ENCODE data around the gene NTF4.
A peak's percentile ranks its signal among the peaks of the same experiment; 100 is the strongest.

NTF4 gene

DNA sequence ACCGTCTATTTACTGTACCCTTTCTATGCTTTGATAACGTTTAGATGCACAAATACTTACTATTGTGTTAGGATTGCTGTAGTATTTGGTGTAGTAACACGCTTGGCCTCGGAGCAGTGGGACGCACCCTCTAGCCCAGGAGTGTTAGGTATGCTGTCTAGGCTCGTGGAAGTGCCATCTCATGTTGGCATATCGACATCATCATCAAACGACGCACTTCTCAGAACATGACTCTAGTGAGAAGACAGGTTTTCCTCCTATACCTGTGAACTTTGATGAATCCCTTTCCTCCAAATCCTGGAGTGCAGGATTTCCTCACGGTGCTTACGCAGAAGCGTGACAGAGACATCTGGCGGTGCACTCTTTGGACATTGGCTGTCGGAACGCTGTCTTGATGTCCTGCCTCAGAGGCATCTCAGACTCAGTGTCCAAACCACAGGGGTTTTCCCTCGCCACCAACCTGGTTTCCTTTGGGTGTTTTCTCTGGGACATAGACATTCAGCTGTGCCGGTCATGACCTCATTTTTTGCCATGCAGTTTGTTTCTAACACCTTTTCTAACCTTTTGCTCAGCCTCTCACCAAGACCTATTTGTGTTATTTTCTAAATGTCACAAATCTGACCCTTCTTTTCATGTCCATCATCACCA lies 26.9 kb upstream of the NTF4 start:
- no peak for DNase-seq (ENCODE audit: low read depth, low spot score)

DNA sequence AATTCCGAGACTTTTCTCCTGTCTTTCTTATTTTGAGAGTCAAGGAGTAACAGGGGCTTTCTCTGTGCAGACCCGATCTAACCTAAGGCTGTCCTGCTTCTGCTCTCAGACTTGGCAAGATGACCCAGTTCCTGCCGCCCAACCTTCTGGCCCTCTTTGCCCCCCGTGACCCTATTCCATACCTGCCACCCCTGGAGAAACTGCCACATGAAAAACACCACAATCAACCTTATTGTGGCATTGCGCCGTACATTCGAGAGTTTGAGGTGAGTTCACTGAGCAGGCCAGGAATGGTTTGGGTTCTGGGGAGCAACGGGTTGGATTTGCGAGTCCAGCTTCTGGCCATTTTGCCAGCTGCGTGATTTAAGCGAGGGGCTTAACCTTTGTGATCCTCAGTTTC lies 21.7 kb upstream of the NTF4 start:
- DNase-seq (ENCODE audit: low read depth, low spot score): no peak

DNA sequence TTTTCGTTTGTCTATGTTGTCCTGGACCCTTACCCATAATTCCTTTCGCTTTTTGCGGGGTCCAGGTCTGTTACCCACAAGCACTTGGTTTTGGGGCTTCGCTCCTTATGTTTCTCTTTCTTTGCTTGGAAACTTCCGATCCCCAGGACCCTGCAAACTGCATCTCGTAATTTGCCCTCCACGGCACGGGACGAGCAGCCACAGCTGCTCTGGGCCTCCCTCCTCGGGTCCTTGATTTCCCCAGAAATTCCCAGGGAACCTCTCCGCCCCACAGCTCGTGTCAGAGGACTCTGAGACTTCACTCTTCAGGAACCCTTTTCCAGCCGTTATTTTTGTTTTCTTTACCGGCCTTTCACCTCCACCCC lies 21.2 kb upstream of the NTF4 start:
- DNase-seq (ENCODE audit: low read depth, low spot score): no peak

DNA sequence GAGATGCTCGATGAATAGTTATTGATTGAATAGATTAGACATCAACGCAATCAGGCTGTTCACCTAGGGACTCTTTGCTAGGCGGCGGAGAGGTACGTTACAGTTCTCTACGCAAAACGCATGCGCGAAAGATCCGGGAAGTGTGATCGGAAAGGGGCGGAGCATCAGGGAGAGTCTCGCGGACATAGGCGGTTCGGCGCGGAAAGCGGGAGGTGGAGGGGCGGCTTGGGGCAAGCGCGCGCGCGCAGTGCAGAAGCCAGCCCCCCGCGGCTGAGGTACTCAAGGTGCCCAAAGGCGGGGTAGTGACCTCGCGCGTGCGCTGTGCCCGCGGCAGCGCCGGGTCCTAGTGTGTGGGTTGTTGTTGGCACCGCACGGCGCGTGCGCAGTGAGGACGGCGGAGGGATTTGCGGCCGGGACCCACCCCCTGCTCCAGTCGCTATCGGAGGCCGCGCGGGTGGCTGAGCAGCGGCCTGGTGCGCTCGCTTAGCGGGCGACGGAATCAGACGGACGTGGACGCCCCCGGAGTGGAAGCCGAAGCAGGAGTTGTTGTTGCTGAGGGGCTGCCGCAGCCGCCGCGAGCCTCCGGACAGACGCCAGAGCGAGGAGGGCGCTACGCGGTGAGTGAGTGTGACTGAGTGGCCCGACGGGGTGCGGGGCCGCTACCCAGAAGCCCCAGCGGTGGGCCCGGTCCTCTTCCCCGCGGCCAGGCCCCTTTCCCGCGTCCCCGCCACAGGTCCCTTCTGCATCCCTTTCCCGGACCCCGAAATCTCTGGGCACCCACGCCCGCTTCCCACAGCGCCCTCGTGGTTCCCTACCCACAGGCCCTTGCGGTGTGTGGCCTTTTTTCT lies 20.6 kb upstream of the NTF4 start, which contains the start of gene SNRNP70:
TSS of gene SNRNP70 (plus strand) at position 432 of the 848 bp plus-strand sequence. CDS start 964 bp downstream, outside the sequence.
- peak; percentile 100 for DNase-seq (ENCODE audit: low read depth, low spot score)

DNA sequence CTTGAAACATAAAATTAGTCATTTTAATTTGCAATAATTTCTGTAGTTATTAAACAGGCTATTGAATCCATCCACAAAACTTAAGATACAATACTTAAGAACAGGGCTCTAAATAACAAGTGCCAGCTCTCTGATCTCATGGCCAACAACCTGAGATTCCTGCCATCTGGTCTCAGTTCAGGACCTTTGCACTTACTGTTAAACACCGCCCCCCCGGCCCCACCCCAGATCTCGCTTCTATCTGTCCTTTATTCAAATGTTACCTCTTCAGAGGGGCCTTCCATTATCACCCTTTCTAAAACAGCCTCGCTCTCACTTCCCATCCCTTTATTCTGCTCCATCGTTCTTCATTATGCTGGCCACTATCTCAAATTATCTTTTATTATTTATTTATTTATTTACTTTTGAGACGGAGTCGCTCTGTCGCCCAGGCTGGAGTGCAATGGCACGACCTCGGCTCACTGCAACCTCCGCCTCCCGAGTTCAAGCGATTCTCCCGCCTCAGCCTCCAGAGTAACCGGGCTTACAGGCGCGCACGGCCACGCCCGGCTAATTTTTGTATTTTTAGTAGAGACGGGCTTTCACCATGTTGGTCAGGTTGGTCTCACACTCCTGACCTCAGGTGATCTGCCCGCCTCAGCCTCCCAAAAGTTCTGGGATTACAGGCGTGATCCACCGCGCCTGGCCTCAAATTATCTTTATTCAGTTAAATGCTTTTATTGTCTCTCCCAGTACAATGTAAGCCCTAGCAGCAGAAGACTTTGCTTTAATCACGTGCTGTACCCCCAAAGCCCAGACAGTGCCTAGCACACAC lies 19.8 kb upstream of the NTF4 start:
- no peak for DNase-seq (ENCODE audit: low read depth, low spot score)

DNA sequence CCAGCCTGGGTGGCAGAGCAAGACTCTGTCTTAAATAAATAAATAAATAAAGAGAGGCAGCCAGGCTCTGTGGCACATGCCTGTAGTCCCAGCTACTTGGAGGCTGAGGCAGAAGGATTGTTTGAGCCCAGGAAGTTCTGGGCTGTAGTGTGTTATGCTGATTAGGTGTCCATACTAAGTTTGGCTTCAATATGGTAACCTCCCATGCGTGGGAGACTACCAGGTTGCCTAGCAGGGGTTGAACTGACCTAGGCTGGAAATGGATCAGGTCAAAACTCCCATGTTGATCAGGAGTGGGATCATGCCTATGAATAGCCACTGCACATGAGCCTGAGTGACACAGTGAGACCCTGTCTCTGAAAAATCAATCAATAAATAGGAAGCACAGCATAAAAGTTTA lies 16.7 kb upstream of the NTF4 start:
- DNase-seq (ENCODE audit: low read depth, low spot score): no peak

DNA sequence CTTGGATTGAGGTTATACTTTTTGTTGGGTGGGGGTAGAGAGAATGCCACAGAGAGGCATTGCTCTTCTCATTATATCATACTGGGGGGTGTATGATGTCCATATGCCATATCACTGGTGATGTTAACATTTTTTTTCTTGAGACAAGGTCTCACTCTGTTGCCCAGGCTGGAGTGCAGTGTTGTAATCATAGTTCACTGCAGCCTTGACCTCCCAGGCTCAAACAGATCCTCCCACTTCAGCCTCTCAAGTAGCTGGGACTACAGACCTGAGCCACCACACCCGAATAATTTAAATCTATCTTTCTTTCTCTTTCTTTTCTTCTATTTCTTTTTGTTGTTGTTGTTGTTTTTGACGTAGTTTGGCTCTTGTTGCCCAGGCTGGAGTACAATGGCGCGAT lies 15.8 kb upstream of the NTF4 start:
- no peak for DNase-seq (ENCODE audit: low read depth, low spot score)

DNA sequence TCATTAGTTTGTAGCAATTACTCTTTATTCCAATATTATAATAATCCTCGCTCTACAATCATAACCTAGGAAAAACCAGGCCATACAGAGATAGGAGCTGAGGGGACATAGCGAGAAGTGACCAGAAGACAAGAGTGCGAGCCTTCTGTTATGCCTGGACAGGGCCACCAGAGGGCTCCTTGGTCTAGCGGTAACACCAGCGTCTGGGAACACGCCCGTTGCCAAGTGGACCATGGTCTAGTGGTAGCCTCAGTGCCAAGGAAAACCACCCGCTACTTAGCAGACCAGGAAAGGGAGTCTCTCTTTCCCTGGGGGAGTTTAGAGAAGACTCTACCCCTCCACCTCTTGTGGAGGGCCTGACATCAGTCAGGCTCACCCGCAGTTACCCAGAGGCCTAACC lies 10.3 kb upstream of the NTF4 start:
- peak; percentile 82 for DNase-seq (ENCODE audit: low read depth, low spot score)

DNA sequence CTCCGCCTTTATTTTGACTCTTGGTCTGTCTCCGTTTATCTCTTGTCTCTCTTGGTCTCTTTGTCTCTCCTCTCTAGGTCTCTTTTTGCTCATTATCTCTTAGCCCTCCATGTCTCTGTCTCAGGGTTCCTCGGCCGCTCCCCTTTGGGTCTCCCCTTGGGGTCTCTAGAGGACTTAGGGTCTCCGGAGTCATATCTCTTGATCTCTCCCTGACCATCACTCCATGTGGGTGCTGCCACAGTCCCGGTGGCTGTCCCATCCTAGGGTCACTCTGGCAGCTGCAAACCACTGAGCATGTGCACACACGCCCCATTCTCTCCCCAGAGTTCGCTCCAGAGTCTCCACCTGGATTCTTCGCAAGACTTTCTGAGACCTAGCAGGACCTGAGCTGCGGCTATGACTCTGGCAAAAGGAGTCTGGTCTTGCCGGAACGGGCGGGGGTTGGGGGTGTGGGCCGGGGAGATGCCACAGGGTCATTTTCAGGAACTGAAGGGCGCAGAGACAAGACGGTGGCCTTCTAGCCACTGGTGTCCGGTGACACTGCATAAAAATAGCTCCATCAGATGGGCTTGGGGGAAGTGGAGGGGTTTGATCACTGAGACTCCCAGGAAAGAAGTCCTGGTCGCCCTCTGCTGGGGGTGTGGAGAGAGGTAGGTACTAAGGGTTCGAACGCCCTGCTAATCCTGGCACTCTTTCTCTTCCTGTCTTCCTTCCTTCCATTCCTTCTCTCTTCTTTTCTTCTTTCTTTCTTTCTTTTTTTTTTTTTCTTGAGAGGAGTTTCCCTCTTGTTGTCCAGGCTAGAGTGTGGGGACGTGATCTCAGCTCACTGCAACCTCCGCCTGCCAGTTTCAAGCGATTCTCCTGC lies 9.1 kb upstream of the NTF4 start:
- peak; percentile 28 for DNase-seq (ENCODE audit: low read depth, low spot score)

DNA sequence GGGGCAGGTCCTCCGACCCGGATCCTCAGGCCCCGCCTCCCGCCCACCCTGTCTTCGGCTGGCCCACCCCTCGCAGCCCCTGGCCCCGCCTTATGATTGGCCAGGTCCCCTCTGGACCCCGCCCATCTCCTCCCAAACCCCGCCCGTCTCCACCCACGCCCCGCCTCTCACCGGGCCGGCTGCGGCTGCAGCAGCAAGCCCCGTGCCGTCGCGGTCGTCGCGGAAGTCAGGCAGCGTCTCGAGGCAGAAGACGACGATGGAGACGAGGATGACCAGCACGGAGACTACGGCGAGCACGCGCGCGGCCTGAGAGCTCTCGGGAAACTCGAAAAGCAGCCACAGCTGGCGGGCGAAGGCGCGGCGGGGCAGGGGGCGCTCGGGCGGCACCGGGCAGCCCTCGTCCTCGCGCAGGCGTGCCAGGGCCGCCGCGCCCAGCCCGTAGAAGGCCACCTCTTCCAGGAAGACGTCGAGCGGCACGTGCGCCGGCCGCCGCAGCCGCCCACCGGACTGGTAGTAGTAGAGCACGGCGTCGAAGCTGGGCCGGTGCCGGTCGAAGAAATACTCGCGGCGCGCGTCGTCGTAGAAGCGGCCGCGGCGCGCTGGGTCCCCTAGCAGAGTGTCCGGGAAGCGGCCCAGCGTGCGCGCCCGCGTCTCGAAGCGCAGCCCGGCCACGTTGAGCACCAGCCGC lies 7.4 kb upstream of the NTF4 start:
- DNase-seq (ENCODE audit: low read depth, low spot score): peak; percentile 60

DNA sequence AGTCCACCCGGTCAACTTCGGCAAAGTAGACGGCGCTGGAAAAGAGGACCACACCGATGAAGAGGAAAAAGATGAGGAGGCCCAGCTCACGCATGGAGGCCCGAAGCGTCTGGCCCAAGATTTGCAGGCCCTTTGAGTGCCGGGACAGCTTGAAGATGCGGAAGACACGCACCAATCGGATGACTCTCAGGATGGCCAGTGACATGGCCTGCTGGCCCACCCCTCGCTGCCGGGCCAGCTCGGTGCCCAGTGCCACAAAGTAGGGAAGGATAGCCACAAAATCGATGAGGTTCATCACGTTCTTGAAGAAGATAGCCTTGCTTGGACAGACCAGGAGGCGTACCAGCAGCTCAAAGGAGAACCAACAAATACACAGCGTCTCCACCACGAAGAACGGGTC lies 5.8 kb upstream of the NTF4 start:
- no peak for DNase-seq (ENCODE audit: low read depth, low spot score)

DNA sequence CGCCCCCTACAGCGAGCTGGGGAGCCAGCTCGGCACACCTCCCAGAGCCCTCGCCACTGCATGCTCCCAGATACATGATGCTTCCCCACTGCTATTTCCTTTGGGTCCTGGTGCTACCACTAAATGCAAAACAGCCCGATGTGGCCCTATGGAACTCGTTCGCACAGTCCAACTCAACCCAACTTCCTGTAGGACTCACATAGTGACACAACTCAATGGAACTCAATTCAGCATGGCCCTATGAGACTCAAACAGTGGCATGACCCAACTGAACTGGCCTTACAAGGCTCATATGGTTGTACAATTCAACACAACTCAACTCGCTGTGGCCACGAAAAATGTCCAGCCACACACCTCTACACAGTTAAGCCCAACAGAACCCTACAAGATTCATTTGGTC lies 4.4 kb upstream of the NTF4 start:
- peak; percentile 28 for DNase-seq (ENCODE audit: low read depth, low spot score)

DNA sequence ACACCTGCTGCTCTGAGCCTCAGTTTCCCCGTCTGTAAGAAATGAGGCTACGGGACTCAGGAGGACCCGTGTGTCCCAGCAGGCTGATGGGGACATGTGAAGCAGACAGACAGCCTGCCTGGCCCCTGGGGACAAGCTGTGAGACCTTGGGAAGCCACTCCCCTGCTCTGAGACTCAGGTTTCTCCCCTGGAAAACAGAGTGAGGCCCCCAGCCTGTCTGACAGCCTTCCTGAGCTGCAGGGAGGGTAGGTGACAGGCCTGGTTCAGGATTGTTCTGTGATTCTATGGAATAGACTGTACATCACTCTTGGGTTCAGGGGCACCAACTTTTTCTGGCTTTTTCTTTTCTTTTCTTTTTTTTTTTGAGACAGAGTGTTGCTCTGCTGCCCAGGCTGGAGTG lies 2.9 kb upstream of the NTF4 start:
- DNase-seq (ENCODE audit: low read depth, low spot score): no peak

DNA sequence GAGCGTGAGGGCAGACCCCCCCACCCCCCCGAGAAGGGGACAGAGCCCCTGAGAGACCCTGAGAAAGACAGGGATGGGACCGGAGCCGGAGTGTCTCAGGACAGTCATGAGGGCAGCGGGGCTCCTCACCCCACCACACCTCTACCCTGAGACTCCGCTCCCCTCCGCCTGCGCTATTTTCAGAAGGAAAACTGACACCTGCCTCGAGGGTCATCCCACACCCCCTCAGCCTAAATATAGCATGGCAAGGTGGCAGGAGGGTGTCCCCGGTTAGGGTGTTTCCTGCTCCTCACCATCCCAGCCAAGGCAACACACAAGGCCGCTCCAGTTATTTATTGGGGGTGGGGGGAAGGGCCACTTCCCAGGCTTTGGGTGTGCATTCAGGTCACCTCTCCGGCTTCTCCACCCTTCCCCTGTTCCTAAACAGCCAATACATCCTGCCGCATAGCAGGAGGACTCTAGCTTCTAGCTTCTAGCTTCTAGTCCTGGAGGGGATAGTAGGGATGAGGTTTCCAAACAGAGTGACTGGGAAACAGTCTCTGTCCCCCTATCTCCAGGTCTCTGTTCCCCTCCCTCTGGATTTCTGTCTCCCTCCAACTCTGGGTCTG lies 1.4 kb upstream of the NTF4 start:
- DNase-seq (ENCODE audit: low read depth, low spot score): no peak

DNA sequence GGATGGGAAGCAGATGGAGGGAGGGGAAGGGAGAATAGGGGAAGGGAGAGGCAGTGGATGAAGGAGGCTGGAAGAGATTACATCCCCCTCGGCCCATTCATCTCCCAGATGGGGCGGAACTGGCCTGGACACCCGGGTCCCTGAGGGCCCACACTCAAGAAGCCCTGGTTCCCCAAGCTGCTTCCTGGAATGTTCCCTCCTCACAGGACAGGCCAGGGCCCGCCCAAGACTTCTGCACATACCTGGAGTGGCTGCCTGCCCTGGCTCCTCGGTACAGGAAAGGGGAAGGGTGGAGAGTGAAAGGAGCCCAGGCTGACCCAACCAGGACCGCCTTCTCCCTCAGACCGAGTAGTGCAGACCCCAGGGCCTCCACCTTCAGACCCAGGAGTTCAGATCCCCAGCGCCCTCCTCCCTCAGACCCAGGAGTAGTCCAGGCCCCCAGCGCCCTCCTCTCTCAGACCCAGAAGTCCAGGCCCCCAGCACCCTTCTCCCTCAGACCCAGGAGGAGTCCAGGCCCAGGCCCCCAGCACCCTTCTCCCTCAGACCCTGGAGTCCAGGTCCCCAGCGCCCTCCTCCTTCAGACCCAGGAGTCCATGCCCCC lies 489 bp downstream of the NTF4 start:
- DNase-seq (ENCODE audit: low read depth, low spot score): no peak

DNA sequence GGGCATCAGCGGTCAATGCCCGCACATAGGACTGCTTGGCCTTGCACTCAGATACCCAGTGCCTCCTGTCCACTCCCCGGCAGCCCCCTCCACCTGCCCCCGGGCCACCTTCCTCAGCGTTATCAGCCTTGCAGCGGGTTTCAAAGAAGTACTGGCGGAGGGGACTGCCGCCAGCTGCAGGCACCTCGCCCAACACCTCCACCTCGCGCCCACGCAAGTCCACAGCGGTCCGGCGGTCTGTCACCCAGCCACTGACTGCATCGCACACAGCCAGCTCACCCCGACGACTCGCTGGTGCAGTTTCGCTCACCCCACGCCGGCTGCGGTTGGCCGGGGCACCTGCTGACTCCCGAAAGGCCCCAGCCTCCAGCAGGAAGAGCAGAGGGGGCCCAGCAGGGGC lies 3.2 kb downstream of the NTF4 start:
- no peak for DNase-seq (ENCODE audit: low read depth, low spot score)

DNA sequence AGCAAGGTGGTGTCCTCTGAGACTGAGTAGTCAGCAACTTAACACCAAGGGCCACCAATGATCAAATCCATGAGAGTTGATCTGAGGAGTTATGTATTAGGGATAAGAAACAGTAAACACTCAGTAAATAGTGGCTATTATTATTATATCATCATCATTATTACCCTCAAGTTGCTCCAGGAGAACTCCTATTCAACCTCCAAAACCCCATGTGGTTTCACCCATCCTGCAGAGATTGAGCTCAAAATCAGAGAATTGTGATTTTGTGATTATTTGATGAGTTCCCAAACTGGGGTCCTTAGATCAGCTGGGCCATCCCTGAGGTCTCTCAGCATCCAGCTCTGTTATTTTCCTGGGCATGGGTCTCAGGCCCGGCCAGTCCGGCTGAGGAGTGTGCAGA lies 3.6 kb downstream of the NTF4 start:
- DNase-seq (ENCODE audit: low read depth, low spot score): no peak

DNA sequence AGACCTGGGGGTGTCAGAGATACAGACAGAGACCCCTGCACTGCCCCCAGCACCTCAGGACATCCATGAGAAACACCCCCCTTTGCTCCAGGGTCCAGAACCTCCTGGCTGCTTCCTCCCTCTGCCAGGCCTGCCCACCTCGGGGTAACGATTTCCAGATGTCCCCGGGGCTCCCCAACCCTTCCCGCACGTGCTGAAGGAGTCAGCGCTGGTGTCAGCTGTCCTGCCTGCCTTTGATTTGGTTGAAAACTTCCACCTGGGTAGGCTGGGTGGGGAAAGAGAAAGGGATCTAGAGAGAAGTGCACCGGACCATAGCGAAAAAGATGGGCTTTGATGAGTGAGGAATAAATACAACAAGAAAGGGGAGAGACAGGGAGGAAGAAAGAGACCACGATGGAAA lies 5.6 kb downstream of the NTF4 start:
- DNase-seq (ENCODE audit: low read depth, low spot score): no peak

DNA sequence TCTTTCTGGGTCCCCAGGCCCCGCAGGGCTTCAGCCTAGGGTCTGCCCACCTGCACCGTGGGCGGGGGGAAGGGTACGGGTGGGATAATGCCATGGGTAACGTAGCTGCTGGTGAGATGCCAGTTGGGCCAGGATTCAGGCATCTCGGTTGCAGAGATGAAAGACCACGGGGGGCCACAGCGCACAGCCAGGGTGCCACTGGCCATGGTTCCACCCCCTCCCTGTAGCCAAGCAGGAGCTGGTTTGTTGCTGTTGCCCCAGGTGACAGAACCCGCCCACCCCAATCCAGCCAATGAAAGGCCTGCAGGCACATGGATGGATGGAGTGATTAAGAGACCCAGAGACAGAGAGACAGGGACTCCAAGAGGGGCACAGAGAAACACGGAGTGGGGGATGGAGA lies 6.1 kb downstream of the NTF4 start:
- peak; percentile 69 for DNase-seq (ENCODE audit: low read depth, low spot score)

DNA sequence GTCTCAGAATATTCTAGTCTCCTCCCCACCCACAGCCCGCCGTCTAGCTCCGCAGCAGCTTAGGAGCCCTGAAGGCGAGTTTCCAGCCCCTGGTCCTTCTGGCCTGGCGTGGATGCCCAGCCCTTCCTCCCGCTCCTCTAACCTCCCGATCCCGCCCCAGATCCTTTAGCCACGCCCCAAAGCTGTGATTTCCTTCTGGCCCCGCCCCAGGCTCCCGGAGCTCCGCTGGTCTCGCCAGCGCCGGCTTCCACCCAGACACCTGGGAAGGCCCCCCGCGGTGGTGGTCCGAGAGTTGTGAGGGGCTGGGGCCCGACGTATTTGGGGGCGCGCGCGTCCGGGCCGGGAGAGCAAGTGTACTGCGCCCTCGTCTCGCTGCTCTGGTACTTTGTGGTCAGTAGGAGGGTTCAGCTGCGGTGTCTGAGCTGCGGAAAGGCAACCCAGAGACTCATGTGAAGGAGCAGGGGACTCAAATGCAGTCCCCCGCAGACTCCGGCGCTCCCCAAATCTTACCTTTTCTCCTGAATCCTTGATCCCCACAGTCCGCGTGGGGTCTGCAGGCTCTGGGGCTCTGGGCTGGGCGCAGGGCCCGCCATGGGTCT lies 6.9 kb downstream of the NTF4 start, which contains the start of gene CGB7:
TSS of gene CGB7 (minus strand) at position 114 of the 599 bp plus-strand sequence. CDS start 2,374 bp downstream, outside the sequence.
- peak; percentile 85 for DNase-seq (ENCODE audit: low read depth, low spot score)

Data from astrocyte of the hippocampus (primary cell).